ENCODE data around the gene MAP2.

DNA sequence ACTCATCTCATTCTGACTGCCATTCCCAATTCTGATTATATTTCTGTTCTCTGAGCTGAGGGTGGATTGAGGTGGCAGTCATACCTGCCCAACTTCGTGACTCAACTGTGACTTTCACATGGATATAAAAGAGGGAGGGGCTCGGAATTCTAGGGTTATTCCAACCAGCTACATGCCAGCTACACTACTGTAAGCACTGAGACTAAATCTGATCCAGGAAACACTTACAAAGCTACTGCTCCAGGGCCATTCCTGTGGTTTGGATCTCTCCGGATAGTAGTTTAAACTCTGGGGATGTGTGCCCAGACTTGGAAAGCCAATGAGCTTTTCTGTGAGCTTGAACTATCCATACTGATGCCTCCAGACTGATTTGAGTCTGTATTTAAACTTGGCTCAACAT lies 7.9 kb downstream of the MAP2 start:
- TF ChIP-seq EZH2 (IDR thresholded peaks at IDR 0.05; ENCODE audit: low read depth): no peak
- TF ChIP-seq, protein P1, sequence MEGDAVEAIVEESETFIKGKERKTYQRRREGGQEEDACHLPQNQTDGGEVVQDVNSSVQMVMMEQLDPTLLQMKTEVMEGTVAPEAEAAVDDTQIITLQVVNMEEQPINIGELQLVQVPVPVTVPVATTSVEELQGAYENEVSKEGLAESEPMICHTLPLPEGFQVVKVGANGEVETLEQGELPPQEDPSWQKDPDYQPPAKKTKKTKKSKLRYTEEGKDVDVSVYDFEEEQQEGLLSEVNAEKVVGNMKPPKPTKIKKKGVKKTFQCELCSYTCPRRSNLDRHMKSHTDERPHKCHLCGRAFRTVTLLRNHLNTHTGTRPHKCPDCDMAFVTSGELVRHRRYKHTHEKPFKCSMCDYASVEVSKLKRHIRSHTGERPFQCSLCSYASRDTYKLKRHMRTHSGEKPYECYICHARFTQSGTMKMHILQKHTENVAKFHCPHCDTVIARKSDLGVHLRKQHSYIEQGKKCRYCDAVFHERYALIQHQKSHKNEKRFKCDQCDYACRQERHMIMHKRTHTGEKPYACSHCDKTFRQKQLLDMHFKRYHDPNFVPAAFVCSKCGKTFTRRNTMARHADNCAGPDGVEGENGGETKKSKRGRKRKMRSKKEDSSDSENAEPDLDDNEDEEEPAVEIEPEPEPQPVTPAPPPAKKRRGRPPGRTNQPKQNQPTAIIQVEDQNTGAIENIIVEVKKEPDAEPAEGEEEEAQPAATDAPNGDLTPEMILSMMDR (conservative IDR thresholded peaks at IDR 0.05): no peak

Measured in PC-9 (cell line).